Caco-2 (cell line): ENCODE data around the gene AUTS2. TPM values are rescaled to one million over a fixed set of nuclear protein-coding genes. Genes with fewer than 3 reads are reported as not detected.

Experiments
- BruUV-seq: library from RNA; stranded (reverse); fragments of 400-500 nt; replicated peaks from 2 replicates; lab custom pipeline; 2021; lab: Mats Ljungman, UMichigan
- CTCF ChIA-PET: fragments of 300-600 bp; sonication (Branson Sonifier 250); formaldehyde crosslinking; loops from one replicate; lab custom pipeline; 2022; ENCODE audit warnings: antibody characterized with exemption; lab: Charles Lee
- POLR2A ChIA-PET: fragments of 300-600 bp; sonication (Branson Sonifier 250); formaldehyde crosslinking; loops from one replicate; lab custom pipeline; 2022; ENCODE audit warnings: antibody characterized with exemption; lab: Charles Lee
- DNase-seq, 2 experiments: peaks; one replicate each; pipeline versions ENCODE4 v3.0.0 to v3.0.0-alpha.2; 2020 to 2022
- H3K27me3 ChIP-seq: replicated peaks from 2 replicates; pipeline ENCODE4 v1.6.0; 2011; ENCODE audit warnings: low read length; ENCODE audit not compliant: control insufficient read depth, insufficient read depth
- H3K36me3 ChIP-seq: 2 replicates; pipeline ENCODE4 v1.5.1; 2011; ENCODE audit warnings: low read length; ENCODE audit not compliant: control insufficient read depth, insufficient read depth
- H3K4me1 ChIP-seq: fragments of 250-450 bp; sonication (Bioruptor Pico); 2 replicates; pipeline ENCODE4 v1.5.1; 2020; ENCODE audit warnings: mild to moderate bottlenecking
- H3K4me3 ChIP-seq: 2 replicates; pipeline ENCODE4 v1.5.1; 2011; ENCODE audit warnings: low read depth, mild to moderate bottlenecking, control low read depth, low read length
- H3K9me3 ChIP-seq: fragments of 250-450 bp; sonication (Bioruptor Pico); 2 replicates; pipeline ENCODE4 v1.5.1; 2020; ENCODE audit warnings: mild to moderate bottlenecking, moderate library complexity
- H3K27ac Mint-ChIP-seq: one replicate; pipeline ENCODE4 v1.8.0; 2022; ENCODE audit warnings: mixed read lengths; ENCODE audit not compliant: unreplicated experiment
- H3K27me3 Mint-ChIP-seq: one replicate; pipeline ENCODE4 v1.8.0; 2022; ENCODE audit warnings: mixed read lengths; ENCODE audit not compliant: insufficient read depth, unreplicated experiment
- H3K36me3 Mint-ChIP-seq: one replicate; pipeline ENCODE4 v1.8.0; 2022; ENCODE audit warnings: mild to moderate bottlenecking, mixed read lengths; ENCODE audit not compliant: insufficient read depth, unreplicated experiment
- H3K4me1 Mint-ChIP-seq: one replicate; pipeline ENCODE4 v1.8.0; 2022; ENCODE audit warnings: low read depth, mixed read lengths; ENCODE audit not compliant: unreplicated experiment
- H3K4me3 Mint-ChIP-seq: one replicate; pipeline ENCODE4 v1.8.0; 2022; ENCODE audit warnings: mild to moderate bottlenecking, moderate library complexity, mixed read lengths; ENCODE audit not compliant: unreplicated experiment
- H3K9me3 Mint-ChIP-seq: one replicate; pipeline ENCODE4 v1.8.0; 2022; ENCODE audit warnings: mixed read lengths; ENCODE audit not compliant: unreplicated experiment
- intact Hi-C: fragments of 100-400 bp; cut with micrococcal nuclease; formaldehyde crosslinking; loops from one replicate; pipeline ENCODE4 v1.10.0; 2022; ENCODE audit not compliant: unreplicated experiment
- total RNA-seq: library from RNA; stranded (reverse); gene quantifications from 2 replicates; pipeline ENCODE4 v1.2.3, GENCODE V29; 2022
- TF ChIP-seq, protein P1 (sequence below), 2 experiments: fragments of 200-600 bp in 1 of 2; IDR thresholded peaks; 1 replicate in 1 of 2; 2 replicates in 1 of 2; pipeline versions ENCODE4 v1.5.1 to v1.8.0; 2011 to 2022; ENCODE audit warnings: antibody characterized with exemption in 1 of 2, control low read depth in 1 of 2, inconsistent platforms in 1 of 2, low read depth in 1 of 2, low read length in 1 of 2, mild to moderate bottlenecking in 1 of 2, moderate library complexity in 1 of 2; ENCODE audit not compliant: insufficient read depth in 1 of 2, severe bottlenecking in 1 of 2, unreplicated experiment in 1 of 2

Gene AUTS2
- total RNA-seq, 1 experiment from 2014 or later: 37.1 TPM

- Mint-ChIP-seq H3K27ac (no peak overlapping the region), H3K9me3 (peaks cover 13% of the 10 kb centered on the region), H3K4me1 (peaks cover 32% of the 10 kb centered on the region), H3K36me3 (no peaks in the 10 kb centered on the region), H3K27me3 (no peaks in the 10 kb centered on the region), H3K4me3 (no peak overlapping the region)
- peaks cover 31% of the 10 kb centered on the region for H3K4me1 ChIP-seq
- ChIA-PET POLR2A (no interaction called here), CTCF (no interaction called here)
- intact Hi-C loops: no loop called here
- H3K27me3 ChIP-seq: no peaks in the 10 kb centered on the region
- no peak for DNase-seq
- TF ChIP-seq, protein P1, sequence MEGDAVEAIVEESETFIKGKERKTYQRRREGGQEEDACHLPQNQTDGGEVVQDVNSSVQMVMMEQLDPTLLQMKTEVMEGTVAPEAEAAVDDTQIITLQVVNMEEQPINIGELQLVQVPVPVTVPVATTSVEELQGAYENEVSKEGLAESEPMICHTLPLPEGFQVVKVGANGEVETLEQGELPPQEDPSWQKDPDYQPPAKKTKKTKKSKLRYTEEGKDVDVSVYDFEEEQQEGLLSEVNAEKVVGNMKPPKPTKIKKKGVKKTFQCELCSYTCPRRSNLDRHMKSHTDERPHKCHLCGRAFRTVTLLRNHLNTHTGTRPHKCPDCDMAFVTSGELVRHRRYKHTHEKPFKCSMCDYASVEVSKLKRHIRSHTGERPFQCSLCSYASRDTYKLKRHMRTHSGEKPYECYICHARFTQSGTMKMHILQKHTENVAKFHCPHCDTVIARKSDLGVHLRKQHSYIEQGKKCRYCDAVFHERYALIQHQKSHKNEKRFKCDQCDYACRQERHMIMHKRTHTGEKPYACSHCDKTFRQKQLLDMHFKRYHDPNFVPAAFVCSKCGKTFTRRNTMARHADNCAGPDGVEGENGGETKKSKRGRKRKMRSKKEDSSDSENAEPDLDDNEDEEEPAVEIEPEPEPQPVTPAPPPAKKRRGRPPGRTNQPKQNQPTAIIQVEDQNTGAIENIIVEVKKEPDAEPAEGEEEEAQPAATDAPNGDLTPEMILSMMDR (IDR thresholded peaks at IDR 0.05; ENCODE audit: insufficient read depth in 1 of 2, low read depth in 1 of 2, low read length in 1 of 2, severe bottlenecking in 1 of 2, unreplicated experiment in 1 of 2): no peak
- no peaks in the 10 kb centered on the region for H3K36me3 ChIP-seq
- H3K9me3 ChIP-seq: no peaks in the 10 kb centered on the region
- H3K4me3 ChIP-seq: no peak overlapping the region
- no TSS peak for BruUV-seq
Measured at GRCh38 chr7:69812756-69813155, 214.5 kb downstream of the AUTS2 start.

DNA sequence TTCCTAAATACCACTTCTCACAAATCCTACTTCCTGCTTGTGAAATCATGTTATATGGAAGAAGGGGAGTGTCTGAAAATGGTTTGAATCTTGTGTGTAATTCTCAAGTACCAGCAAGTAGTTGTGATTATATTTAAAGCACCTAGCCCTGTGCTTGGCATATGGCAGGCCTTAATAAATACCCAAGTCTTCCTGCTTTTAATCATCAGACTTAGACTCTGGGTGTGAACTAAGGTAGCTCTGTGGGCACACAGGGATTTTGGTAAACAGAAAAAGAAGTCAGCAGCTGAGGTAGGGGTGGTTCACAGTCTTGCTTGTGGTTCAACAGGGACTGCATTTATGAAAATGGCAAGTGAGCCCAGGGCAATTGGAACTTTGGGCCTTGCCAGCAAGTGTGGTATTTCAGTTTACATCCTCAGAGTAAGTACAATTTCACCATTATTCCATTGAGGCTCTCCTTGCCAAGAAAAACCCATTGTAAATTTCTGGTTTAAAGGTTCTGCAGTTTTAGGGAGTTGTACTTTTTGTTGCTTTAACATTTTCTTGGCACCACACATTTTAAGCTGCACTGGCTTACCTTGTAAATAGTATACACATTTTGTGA lies 215.5 kb downstream of the AUTS2 start:
- no peaks in the 10 kb centered on the region for H3K9me3 ChIP-seq
- intact Hi-C loops: no loop called here
- H3K36me3 Mint-ChIP-seq: no peaks in the 10 kb centered on the region
- peaks cover 13% of the 10 kb centered on the region for H3K9me3 Mint-ChIP-seq
- TF ChIP-seq, protein P1 (IDR thresholded peaks at IDR 0.05; ENCODE audit: insufficient read depth in 1 of 2, low read depth in 1 of 2, low read length in 1 of 2, severe bottlenecking in 1 of 2, unreplicated experiment in 1 of 2): no peak
- ChIA-PET POLR2A (no interaction called here), CTCF (no interaction called here)
- no peak overlapping the region for H3K27ac Mint-ChIP-seq
- H3K27me3 Mint-ChIP-seq: no peaks in the 10 kb centered on the region
- H3K4me3 Mint-ChIP-seq: no peak overlapping the region
- H3K4me1 Mint-ChIP-seq: peaks cover 32% of the 10 kb centered on the region
- BruUV-seq: no TSS peak
- H3K4me1 ChIP-seq: peaks cover 33% of the 10 kb centered on the region
- no peak for DNase-seq
- no peak overlapping the region for H3K4me3 ChIP-seq
- H3K27me3 ChIP-seq: no peaks in the 10 kb centered on the region
- no peaks in the 10 kb centered on the region for H3K36me3 ChIP-seq

- intact Hi-C loops: no loop called here
- Mint-ChIP-seq H3K27me3 (no peaks in the 10 kb centered on the region), H3K27ac (no peak overlapping the region), H3K9me3 (peaks cover 13% of the 10 kb centered on the region), H3K36me3 (no peaks in the 10 kb centered on the region), H3K4me1 (peaks cover 32% of the 10 kb centered on the region), H3K4me3 (no peak overlapping the region)
- H3K36me3 ChIP-seq: no peaks in the 10 kb centered on the region
- peaks cover 33% of the 10 kb centered on the region for H3K4me1 ChIP-seq
- no peak overlapping the region for H3K4me3 ChIP-seq
- no peaks in the 10 kb centered on the region for H3K27me3 ChIP-seq
- ChIA-PET CTCF (no interaction called here), POLR2A (no interaction called here)
- no peak for DNase-seq
- no TSS peak for BruUV-seq
- TF ChIP-seq, protein P1 (IDR thresholded peaks at IDR 0.05; ENCODE audit: insufficient read depth in 1 of 2, low read depth in 1 of 2, low read length in 1 of 2, severe bottlenecking in 1 of 2, unreplicated experiment in 1 of 2): no peak
- H3K9me3 ChIP-seq: no peaks in the 10 kb centered on the region
Measured at GRCh38 chr7:69814421-69814962, 216.2 kb downstream of the AUTS2 start.
